Lung microvascular endothelial cell (primary cell): Measurements from ENCODE around the gene LAGE3. TPM values are rescaled to one million over a fixed set of nuclear protein-coding genes. Genes with fewer than 3 reads are reported as not detected.

Experiments used
- DNase-seq, 2 donors: peaks; one replicate each; pipeline versions ENCODE4 v3.0.0 to v3.0.0-alpha.2; 2010; ENCODE audit warnings: low read depth in 2 of 2
- total RNA-seq: library from RNA; depleted of rRNA; stranded (reverse); fragments of >200 nt; gene quantifications from 2 replicates; pipeline ENCODE4 v1.2.1, GENCODE V29; 2014

Gene LAGE3
- 12.6 and 19.8 TPM in 2 replicates for total RNA-seq

GRCh38 chrX:154478728-154479622, at the start of gene LAGE3:
LAGE3 (minus strand) TSS chrX:154479281; CDS start chrX:154478915, 366 bp downstream.
- DNase-seq = peak; percentile 93 to 96

- peak; percentile 55 to 75 for DNase-seq
These were observed 48.0 kb upstream of the LAGE3 start for GRCh38 chrX:154526901-154527675.

- DNase-seq = no peak
These were observed 46.8 kb upstream of the LAGE3 start for GRCh38 chrX:154525606-154526490.

GRCh38 chrX:154519389-154519788, 40.3 kb upstream of the LAGE3 start:
- no peak for DNase-seq

GRCh38 chrX:154517101-154517781, 38.2 kb upstream of the LAGE3 start:
- DNase-seq = no peak

GRCh38 chrX:154516656-154517100, 37.6 kb upstream of the LAGE3 start:
- DNase-seq = peak; percentile 69 to 77

- DNase-seq = peak; percentile 92 to 94
These were observed 37.0 kb upstream of the LAGE3 start, which contains the start of gene FAM3A for GRCh38 chrX:154515966-154516655. FAM3A (minus strand) TSS chrX:154516232; CDS start chrX:154515772, 460 bp downstream.

GRCh38 chrX:154515090-154515965, 36.2 kb upstream of the LAGE3 start:
- DNase-seq = peak; percentile 21 to 35

GRCh38 chrX:154513716-154514115, 34.6 kb upstream of the LAGE3 start:
- no peak for DNase-seq

- DNase-seq = no peak
These were observed 33.9 kb upstream of the LAGE3 start for GRCh38 chrX:154512879-154513553.

- DNase-seq = no peak
These were observed 32.7 kb upstream of the LAGE3 start for GRCh38 chrX:154511761-154512160.

GRCh38 chrX:154509455-154509854, 30.4 kb upstream of the LAGE3 start:
- no peak for DNase-seq

- DNase-seq = no peak
These were observed 29.3 kb upstream of the LAGE3 start for GRCh38 chrX:154508384-154508745.

GRCh38 chrX:154507673-154508383, 28.7 kb upstream of the LAGE3 start:
- DNase-seq = no peak

- no peak for DNase-seq
These were observed 27.6 kb upstream of the LAGE3 start for GRCh38 chrX:154506483-154507332.

- peak; percentile 42 to 70 for DNase-seq
These were observed 26.7 kb upstream of the LAGE3 start for GRCh38 chrX:154505734-154506133.

GRCh38 chrX:154502989-154503388, 23.9 kb upstream of the LAGE3 start:
- no peak for DNase-seq
